Measurements from ENCODE around the gene MIEN1. TPM values are rescaled to one million over a fixed set of nuclear protein-coding genes. Genes with fewer than 3 reads are reported as not detected.
A peak's percentile ranks its signal among the peaks of the same experiment; 100 is the strongest.

Gene MIEN1
- total and polyA plus RNA-seq, 2 of the 13 experiments (the other 11 are each of a cell fraction or from before 2014, with no cell fraction given): 40.6 to 56.6 TPM

DNA sequence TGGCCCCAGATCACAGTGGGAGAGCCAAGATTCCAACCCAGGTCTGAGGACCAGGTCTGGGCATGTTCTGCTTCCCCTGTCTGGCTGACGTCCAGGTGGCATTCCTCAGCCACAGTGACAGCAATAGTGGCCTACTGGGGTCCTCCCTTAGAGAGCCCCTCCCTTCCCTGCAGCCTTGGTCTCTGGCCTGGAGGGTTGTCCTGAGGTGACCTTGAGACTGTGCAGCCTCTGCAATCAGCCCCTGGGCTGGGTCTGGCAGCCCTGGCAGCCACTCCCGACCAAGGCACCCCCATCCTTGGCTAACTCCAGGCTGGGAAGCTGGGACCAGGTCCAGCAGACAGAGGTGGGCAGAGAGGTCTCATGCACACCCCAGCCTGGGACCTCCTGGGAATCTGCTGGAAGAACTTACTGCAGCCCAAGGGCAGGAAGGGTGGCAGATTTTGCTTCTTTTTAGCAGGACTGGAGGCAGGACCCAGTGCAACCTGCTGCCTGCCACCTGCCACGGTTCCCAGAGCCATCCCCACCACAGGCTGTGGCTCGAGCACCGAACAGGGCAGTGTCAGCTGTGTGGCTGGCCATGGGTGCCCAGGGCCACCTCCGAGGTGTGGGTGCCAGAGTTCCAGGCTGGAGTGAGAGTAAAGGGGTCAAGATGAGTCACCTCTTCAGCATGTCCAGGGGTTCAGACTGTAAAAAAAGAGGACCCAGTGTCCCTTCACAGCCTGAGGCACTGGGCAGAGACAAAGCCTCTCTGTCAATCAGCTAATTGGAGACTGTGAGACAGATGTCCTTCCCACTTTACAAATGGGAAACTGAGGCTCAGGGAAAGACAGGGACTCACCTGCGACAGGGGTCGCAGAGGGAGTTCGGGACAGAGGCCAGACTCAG, 20.0 kb upstream of the MIEN1 start:
- H3K27ac ChIP-seq (ENCODE audit: extremely low read length, insufficient read depth, low read length): peak overlapping the region; percentile 54
- FAIRE-seq (peak; percentile 59), DNase-seq (ENCODE audit: low spot score) (peak; percentile 84), ATAC-seq (peak; percentile 46)
- WGBS (ENCODE audit: low lambda C conversion rate): 6% methylated on average over 9 of the region's 9 CpGs
- ChIA-PET CTCF (ENCODE audit: low intra/inter-chr PET ratio, low total read pairs) (interaction anchor here (0.7 to 1.7 kb wide), 2 partner anchors 20 to 128 kb away, joined by 3 to 4 read pairs; partner anchors contain the start of gene MIEN1), POLR2A (interaction anchor here (1.0 to 5.2 kb wide), 10 partner anchors 11 to 113 kb away, joined by 3 to 79 read pairs (median 9); partner anchors contain the start of genes ERBB2, MIEN1, PGAP3 and STARD3)
- peak overlapping the region; percentile 42; the same call in 1 of the 2 replicates for H3K9ac ChIP-seq (ENCODE audit: insufficient read depth, low read depth, low read length)
- H2AFZ ChIP-seq (ENCODE audit: low read length): no peak overlapping the region
- H3K4me1 ChIP-seq (ENCODE audit: insufficient read depth, low read length): peaks cover 69% of the 10 kb centered on the region
- peak overlapping the region in 1 of 3 experiments; percentile 54; a peak in 2 of 6 replicates for H3K4me3 ChIP-seq (replicated peaks in 1 of 3; ENCODE audit: insufficient read depth in 1 of 3, low read depth in 2 of 3, low read length in 3 of 3)
- H3K36me3 ChIP-seq (replicated peaks in 1 of 2; ENCODE audit: control insufficient read depth in 1 of 2, insufficient read depth in 2 of 2, low read length in 2 of 2): peaks cover 10 to 15% of the 10 kb centered on the region in 2 experiments; a peak in 4 of 5 replicates
- intact Hi-C loops (cut with micrococcal nuclease; ENCODE audit: unreplicated experiment) (loop anchor here (1.0 to 5.0 kb wide), 2 partner anchors 10 to 78 kb away; no protein-coding TSS in a partner anchor), in situ Hi-C loops (cut with HindIII; ENCODE audit: extremely low pct_ligation_motif_present, low pct_unique_long_range_greater_than_20kb) (loop anchor here (5.0 kb wide), 2 partner anchors 78 to 128 kb away; no protein-coding TSS in a partner anchor)
- no peaks in the 10 kb centered on the region for H3K79me2 ChIP-seq (ENCODE audit: insufficient read depth, low read length)
- no peaks in the 10 kb centered on the region for H3K9me3 ChIP-seq (ENCODE audit: low read length)
- H3K4me2 ChIP-seq (ENCODE audit: low read depth, low read length): peak overlapping the region; percentile 78
- no TSS peak for BruUV-seq (replicated peaks)
- H4K20me1 ChIP-seq (ENCODE audit: insufficient read depth, low read length): no peaks in the 10 kb centered on the region; the same call in 1 of the 2 replicates
- peaks cover 0 to 5% of the 10 kb centered on the region in 2 experiments; a peak in 1 of 5 replicates for H3K27me3 ChIP-seq (ENCODE audit: control insufficient read depth in 1 of 2, insufficient read depth in 2 of 2, low read length in 2 of 2)
- TF ChIP-seq YY1 (IDR thresholded peaks at IDR 0.05; ENCODE audit: insufficient read depth, insufficient replicate concordance, low read depth, low read length) (no peak), HDAC1 (CRISPR knock-in tag; IDR thresholded peaks at IDR 0.05) (peak; percentile 53; the same call in 1 of the 2 replicates), KDM2A (CRISPR knock-in tag; IDR thresholded peaks at IDR 0.05; ENCODE audit: borderline replicate concordance, low read depth) (peak; percentile 51; the same call in 1 of the 2 replicates), ZNF841 (CRISPR knock-in tag; IDR thresholded peaks at IDR 0.05; ENCODE audit: borderline replicate concordance) (no peak), RARA (CRISPR knock-in tag; IDR thresholded peaks at IDR 0.05) (peak; percentile 65), ZNF552 (CRISPR knock-in tag; IDR thresholded peaks at IDR 0.05; ENCODE audit: borderline replicate concordance) (peak; percentile 68; the same call in 1 of the 2 replicates), DMAP1 (CRISPR knock-in tag; IDR thresholded peaks at IDR 0.05) (0 out of 2 replicates have a peak, but pooled peaks have one; percentile 36), ZNF17 (CRISPR knock-in tag; IDR thresholded peaks at IDR 0.05) (no peak), CBX5 (CRISPR knock-in tag; IDR thresholded peaks at IDR 0.05; ENCODE audit: borderline replicate concordance) (peak; percentile 20; the same call in 1 of the 2 replicates), ZFX (CRISPR knock-in tag; IDR thresholded peaks at IDR 0.05; ENCODE audit: low read depth) (peak; percentile 67), RXRB (CRISPR knock-in tag; IDR thresholded peaks at IDR 0.05; ENCODE audit: borderline replicate concordance) (peak; percentile 99), CEBPG (CRISPR knock-in tag; IDR thresholded peaks at IDR 0.05) (peak; percentile 37; the same call in 1 of the 2 replicates), FOSL2 (CRISPR knock-in tag; IDR thresholded peaks at IDR 0.05) (peak; percentile 86), HMG20A (CRISPR knock-in tag; IDR thresholded peaks at IDR 0.05; ENCODE audit: borderline replicate concordance) (peak; percentile 42; the same call in 1 of the 2 replicates), PHF8 (CRISPR knock-in tag; IDR thresholded peaks at IDR 0.05) (0 out of 2 replicates have a peak, but pooled peaks have one; percentile 32), ZNF563 (CRISPR knock-in tag; IDR thresholded peaks at IDR 0.05) (no peak; the same call in 1 of the 2 replicates), TRIM24 (CRISPR knock-in tag; IDR thresholded peaks at IDR 0.05) (no peak), CREB1 (IDR thresholded peaks at IDR 0.05) (no peak), CREB1 (CRISPR knock-in tag; IDR thresholded peaks at IDR 0.05) (no peak)
- TF ChIP-seq, protein P1, sequence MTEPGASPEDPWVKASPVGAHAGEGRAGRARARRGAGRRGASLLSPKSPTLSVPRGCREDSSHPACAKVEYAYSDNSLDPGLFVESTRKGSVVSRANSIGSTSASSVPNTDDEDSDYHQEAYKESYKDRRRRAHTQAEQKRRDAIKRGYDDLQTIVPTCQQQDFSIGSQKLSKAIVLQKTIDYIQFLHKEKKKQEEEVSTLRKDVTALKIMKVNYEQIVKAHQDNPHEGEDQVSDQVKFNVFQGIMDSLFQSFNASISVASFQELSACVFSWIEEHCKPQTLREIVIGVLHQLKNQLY (CRISPR knock-in tag; IDR thresholded peaks at IDR 0.05): no peak
- TF ChIP-seq, protein P2, sequence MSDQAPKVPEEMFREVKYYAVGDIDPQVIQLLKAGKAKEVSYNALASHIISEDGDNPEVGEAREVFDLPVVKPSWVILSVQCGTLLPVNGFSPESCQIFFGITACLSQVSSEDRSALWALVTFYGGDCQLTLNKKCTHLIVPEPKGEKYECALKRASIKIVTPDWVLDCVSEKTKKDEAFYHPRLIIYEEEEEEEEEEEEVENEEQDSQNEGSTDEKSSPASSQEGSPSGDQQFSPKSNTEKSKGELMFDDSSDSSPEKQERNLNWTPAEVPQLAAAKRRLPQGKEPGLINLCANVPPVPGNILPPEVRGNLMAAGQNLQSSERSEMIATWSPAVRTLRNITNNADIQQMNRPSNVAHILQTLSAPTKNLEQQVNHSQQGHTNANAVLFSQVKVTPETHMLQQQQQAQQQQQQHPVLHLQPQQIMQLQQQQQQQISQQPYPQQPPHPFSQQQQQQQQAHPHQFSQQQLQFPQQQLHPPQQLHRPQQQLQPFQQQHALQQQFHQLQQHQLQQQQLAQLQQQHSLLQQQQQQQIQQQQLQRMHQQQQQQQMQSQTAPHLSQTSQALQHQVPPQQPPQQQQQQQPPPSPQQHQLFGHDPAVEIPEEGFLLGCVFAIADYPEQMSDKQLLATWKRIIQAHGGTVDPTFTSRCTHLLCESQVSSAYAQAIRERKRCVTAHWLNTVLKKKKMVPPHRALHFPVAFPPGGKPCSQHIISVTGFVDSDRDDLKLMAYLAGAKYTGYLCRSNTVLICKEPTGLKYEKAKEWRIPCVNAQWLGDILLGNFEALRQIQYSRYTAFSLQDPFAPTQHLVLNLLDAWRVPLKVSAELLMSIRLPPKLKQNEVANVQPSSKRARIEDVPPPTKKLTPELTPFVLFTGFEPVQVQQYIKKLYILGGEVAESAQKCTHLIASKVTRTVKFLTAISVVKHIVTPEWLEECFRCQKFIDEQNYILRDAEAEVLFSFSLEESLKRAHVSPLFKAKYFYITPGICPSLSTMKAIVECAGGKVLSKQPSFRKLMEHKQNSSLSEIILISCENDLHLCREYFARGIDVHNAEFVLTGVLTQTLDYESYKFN (CRISPR knock-in tag; conservative IDR thresholded peaks at IDR 0.05): peak; percentile 75

Data from HepG2 (cell line).